HG02798 (cell line): ENCODE measurements around the gene ERN1.
"Not testable (repeated sequence)": the region's sequence is repeated elsewhere in the genome, so short reads cannot be mapped to it uniquely, and the experiment has no call there.

Experiments used
- ATAC-seq: cut with Tn5 transposase; IDR thresholded peaks from one replicate; pipeline ENCODE4 v1.9.1; 2021; ENCODE audit warnings: mild to moderate bottlenecking; ENCODE audit not compliant: unreplicated experiment, poor library complexity

The ERN1 gene

DNA sequence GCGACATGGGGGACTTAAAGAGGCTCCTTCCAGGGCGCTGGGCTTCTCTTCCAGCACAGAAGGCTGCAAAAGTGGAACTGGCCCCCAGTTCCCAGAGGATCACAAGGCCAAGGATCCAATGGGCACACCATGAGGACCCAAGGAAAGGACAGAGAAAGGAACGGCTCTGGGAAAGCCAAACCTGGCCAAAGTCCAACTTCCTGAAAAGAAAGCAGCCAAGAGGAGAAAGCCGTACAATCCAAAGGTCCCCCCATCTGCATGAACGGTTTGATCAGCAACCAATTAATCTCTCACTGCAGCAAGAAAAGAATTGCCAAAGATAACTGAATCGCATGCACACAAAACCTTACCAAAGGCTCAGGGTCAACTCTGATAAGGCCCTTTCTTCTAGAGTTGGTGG is 89.7 kb downstream of the ERN1 start:
- ATAC-seq: no peak

DNA sequence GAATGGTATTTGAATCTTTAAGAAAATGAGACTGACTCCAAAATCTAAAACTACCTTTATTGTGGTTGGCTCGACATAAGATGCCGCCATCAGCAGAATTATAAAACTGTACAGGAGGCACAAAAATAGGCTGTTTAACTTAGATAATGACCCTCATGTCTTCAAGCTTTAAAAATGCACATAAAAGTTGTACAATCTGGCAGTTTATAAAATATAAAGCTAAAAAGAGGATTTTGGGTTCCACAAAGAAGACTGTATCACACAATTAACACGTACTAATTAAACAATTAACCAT is 90.9 kb downstream of the ERN1 start:
- no peak for ATAC-seq

DNA sequence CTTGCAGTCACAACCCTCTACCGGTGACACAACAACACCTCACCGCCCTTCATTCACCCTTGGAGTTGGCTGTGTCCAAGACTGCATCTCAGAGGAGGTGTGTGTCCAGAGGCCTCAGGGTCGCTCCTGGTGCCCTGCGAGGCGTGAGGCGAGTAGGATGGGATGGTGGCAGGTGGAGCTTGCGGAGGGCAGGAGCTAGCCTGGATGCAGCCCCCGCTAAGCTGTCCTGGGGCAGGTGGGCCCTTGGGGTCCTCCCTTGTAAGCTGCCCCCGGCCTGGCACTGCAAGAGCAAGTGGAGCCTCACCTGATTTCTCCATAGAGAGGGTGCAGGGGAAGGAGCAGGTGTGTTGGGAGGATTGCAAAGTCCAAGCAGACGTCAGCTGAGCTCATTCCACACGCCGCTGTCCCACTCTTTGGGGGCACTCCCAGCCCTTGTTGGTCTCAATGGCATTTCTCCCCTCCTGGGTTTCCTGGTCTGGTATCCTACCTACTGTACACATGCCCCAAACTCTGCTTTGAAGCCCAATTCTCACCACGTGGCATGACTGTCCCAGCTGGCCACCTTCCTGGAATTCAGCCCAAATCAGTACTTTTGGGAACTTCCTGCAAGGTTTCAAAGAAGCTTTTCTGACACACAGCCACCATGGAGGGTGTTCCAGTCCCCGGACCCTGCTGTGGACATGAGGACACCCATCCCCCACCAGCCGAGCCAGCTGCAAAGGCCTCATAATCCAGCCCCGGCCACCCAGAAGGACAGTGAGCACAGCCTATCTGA is 91.4 kb downstream of the ERN1 start:
- no peak for ATAC-seq

DNA sequence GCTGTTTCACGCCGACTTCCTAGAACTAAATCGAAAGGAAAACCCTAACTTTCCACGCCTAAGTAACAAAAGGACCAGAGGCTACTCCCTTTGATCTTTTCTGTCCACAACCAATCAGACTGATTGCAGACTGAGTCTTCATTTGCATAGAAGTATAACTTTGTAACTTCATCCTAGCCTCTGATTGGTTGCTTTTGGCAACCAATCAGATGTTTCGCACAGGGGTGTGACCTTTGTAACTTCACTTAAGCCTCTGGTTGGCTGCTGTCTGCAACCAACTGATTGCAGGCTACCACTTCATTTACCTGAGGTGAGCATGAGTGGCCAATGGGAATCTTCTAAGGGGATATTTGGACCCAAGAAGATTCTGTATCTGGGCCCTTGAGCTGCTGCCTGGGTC is 92.1 kb downstream of the ERN1 start:
- ATAC-seq: no peak

DNA sequence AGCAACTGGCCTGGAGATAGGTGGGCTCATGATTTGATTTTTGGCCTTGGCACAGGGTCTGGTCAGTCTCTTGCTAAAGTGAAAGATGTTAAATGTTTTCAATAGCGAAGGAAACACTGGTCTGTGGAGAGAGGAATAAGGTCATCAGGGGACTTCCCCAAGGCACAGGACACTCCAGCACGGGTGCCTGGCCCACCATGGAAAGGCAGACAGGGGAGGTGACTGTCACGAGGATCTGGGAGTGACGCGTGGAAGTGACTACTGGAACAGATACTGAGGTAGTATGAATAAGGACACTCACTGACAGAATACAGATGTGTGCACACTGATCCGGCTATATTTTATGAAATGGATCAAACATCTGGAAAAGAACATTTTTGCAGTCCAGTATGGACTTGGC is 92.8 kb downstream of the ERN1 start:
- ATAC-seq: no peak

DNA sequence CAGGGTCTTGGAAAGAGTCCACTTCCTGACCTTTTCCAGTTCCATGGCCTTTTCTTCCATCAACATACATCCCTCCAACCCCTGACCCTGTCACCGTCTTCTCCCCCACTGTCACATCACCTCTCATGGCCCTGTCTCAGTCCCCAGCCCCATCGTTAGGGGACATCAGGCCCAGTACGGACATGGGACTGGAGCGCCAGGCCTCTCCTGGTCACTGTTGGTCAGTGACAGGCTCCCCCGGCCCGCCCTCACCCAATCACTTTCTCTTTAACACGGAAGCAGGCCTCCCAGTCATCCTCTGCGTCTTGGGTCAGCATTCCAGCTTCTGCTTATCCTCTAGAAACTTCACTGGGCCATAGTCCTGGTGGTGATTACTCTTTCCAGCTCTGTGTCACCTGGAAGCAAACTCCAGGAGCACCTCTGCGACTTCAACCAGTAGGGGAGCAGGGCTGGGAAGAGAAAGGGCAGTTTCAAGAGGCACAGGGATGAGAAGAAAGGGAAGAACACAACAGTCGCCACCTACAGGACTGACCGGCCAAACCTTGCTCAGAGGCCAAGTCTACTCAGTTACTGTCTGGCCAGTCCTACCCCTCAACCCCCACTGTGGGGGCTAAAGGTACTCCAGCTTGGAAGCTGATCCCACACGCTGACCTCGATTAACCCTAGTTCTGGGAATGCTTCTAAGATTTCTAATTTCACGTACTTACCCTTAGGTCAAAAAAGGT is 93.6 kb downstream of the ERN1 start:
- ATAC-seq: no peak

DNA sequence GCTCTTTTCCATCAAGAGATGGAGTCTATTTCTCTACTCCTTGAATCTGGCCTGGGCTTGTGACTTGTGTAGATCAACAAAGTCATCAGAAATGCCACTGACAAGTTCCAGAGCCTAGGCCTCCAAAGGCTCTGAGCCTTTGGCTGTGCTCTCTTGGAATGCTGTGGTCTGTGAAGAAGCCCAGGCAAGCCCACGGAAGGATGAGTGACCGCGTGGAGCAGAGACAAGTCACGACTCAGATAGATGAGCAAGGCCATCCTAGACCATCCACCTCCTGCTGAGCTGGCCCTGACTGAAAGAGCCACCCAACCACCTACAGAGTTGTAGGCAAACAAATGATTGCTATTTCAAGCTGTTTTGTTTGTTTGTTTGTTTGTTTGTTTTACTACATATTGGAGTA is 97.9 kb downstream of the ERN1 start:
- ATAC-seq: no peak

DNA sequence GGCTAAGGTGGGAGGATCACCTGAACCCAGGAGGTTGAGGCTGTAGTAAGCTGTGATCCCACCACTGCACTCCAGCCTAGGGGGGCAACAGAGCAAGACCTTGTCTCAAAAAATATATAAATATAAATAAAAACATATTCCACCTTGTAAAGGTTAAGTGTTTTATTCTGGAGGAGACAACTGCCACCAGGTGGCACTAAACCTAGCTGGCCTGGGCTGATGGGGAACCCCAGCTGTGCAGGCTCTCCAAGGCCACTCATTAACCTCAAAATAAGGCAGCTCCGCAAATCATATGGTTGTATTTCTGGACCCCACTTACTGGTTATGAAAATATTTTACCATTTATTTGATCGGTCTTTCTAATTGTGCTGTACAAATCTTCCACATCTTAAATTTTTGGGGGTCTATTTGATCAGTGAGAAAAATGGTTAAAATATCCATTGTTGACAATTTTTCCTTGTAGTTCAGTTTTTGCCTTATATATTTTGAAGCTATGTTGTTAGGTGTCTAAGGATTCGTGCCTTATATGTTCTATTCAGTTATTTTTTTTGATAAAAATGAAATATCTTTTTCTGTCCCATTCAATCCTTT is 101.0 kb downstream of the ERN1 start:
- peak; percentile 44 for ATAC-seq

DNA sequence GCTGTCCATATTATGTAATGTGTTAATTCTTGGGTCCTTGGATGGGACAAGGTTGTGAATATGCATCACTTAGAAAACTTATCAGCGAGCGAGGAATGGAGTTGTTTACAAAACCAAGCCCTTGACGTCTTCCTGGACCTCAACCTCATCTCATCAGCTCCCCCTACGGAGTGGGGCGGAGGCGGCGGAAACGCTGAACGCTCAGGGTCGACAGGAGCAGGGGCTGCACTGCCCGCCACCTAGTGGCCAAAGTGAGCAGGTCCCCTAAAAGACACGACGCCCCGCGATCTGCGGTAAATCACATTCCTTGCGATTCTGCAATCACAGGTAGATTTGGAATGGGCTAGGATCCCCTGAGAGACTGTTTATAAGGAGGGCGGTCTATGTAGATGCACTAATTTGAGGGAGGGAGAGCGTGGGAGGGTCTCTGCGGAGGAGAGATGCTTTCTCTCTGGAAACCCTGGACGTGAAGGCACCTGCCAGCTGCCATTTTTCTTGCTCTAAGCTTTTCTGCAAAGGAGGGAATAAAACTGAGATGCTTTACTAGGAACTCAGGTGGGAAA is 104.1 kb downstream of the ERN1 start:
- ATAC-seq: peak; percentile 59

DNA sequence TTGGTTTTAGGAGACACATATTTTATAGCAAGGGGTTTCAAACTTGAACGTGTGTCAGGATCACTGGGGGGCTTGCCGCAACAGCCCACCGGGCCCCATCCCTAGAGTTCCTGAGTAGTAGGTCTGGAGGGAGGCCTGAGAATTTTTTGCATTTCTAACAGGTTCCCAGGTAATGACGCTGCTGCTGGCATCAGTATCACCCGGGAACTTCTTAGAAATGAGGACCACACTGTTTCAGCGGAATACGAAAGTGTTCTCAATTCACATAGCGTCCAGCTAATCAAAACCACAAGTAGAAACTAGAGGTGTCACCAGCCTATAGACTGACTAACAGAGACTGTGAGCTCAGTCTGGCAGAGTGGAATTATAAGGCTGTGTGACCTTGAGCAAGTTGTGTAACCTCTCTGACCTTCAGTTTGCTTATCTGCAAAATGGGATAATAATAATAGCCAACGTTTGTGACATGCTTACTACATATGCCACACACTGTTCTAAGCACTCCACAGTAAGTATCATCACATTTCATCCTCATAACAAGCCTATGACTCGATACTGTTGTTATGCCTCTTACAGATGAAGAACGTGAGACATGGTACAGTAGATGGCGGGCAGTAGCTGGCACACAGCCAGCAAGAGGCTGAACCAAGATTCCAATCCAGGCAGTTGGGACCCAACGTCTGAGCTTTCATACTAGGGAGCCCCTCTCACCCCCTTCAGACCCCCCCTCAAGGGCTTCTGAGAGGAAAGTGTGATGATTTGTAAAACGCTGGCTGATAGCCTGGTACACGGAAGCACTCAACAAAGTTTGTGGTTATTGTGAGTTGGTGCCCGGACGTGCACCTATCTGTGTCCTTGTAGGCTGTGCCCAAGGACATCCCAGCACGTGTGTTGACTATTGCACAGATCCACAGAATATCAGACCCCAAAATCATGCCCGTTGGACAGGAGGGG is 104.9 kb downstream of the ERN1 start:
- ATAC-seq: no peak

DNA sequence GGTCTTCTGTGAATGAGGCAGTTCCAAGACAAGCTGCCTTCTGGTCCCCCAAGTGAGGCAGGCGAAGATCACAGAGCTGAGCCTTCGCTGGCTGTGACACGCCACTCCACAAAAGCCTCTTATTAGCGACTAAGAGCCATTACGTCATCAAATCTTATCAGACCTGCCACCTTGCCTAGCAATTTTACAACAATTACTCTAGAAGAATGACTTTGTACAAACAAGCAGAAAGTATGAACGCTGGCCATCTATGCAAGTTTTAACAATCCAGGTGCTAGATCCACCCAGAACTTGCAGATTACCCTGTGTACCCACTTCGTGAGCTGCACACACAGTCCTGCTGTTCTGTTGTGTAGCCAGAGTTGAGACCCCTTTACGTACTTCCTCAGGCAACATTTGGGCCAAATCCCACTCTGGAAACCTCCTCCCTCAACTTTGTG is 105.7 kb downstream of the ERN1 start:
- no peak for ATAC-seq

DNA sequence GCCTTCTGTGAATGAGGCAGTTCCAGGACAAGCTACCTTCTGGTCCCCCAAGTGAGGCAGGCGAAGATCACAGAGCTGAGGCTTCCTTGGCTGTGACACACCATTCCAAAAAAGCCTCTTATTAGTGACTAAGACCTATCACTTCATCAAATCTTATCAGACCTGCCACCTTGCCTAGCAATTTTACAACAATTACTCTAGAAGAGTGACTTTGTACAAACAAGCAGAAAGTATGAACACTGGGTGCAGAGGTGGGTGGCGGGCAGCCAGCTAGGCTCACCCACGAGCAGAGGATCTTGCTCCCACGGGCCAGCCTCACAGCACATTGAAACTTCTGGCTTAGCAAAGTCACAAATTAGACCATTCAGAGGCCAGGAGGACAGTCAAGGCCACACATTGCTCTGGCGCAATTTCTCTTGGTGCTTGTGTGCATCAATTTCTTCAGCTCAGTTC is 107.3 kb downstream of the ERN1 start:
- ATAC-seq: no peak

DNA sequence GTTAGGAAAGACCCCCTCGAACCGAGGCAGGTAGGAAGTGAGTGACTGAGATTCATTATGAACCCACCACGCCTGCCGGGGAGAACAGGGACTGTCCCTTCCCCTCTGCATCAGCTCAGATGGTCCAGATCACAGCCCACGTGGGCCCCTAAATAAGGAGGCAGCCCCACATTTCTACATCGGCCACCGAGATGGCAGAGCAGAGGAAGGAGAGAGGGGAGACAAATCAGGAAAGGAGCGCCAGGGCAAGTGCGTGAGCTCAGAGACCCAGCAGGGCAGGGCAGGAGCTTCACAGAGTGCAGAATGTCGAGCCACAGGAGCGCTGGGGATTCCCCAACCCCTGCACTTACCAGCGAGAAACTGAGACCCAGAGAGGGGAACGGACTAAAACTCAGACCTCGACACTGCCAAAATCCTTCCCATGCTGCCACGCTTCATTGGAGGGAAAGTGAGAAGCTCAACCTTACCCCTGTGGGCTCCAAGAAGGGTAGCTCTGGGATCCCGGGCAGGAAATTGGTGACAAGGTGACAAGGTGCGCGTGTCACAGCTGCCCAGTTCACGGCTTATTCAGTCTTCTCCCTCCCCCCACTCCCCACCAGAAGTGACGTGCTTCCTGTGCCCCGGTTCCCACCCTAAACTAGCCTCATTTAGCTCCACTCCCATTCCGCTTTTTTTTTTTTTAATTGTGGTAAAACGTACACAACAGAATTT is 109.7 kb downstream of the ERN1 start, which contains the start of gene ICAM2:
ICAM2 (minus strand) TSS at position 578 of the 711 bp plus-strand sequence. CDS start 13,942 bp downstream, outside the sequence.
- peak; percentile 67 for ATAC-seq

DNA sequence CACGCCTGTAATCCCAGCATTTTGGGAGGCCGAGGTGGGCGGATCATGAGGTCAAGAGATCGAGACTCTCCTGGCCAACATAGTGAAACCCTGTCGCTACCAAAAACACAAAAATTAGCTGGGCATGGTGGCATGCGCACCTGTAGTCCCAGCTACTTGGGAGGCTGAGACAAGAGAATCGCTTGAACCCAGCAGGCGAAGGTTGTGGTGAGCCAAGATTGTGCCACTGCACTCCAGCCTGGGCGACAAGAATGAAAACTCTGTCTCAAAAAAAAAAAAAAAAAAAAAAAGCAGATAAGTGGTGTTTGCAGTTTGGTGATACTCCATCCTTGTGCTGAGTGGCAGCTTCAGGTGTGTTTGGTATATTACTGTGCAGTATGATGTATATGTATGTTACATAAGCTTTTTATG is 110.4 kb downstream of the ERN1 start:
- not testable (repeated sequence) for ATAC-seq

DNA sequence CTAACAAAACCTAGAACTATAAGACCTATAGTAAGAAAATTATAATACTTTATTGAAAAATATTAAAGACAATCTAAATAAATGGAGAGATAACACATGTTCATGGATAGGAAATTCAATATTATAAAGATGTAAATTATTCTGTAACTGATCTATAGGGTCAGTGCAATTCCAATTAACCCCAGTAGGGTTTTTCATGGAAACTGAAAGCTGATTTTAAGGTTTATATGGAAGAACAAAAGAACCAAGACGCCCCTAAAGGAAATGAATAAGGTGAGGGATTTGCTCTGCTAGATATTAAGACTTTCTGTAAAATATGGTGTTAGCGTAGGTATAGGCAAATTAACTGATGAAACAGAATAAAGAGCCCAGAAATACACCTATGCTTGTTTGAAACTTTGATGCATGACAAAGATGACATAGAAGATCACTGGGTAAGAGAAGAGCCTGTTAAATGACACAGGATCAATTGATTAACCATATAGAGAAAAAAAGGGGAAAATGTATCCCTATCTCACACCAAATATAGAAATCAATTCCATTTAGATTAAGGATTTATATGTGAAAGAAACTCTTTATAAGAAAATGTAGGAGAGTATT is 112.5 kb downstream of the ERN1 start:
- ATAC-seq: no peak

DNA sequence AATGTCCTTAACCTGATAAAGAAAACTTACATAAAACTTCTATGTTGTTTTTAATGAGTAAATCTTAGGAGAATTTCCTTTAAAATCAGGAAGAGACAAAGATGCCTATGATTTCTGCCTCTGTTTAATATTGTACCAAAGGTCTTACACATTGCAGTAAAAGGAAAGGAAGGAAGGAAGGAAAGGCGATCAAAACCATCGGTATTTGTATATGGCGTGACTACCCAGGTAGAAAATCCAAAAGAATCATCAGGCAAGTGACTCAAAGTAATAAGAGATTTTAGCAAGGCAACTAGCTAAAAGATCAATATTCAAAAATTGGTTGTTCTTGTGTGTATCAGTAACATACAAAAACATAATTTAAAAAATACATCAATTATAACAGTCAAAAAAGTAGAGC is 113.0 kb downstream of the ERN1 start:
- no peak for ATAC-seq

DNA sequence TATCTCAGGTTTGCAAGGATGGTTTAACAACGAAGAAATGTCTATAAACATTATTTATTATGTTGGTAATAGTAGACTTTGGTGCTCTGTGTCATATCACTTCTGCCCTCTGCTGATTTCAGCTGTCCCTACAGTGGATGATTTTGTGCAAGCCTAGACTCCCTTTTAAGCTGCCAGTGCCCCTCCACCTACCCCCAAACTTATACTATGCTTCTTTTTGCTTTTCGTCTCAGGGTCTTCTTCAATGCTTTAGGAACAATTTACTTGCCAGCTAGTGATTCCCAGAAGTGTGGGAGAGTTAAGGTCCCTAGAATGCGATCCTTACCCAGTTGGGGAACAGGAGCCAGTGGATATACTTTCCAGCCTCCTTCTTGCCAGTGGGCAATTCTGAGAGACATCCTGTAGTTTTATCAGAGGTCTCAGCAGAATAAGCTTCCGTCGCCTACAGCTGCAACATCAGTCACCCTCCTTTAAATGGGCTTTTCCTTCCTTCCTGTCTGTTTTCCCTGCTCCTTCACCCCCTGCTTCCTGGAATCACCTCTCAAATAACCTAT is 113.6 kb downstream of the ERN1 start:
- ATAC-seq: no peak

DNA sequence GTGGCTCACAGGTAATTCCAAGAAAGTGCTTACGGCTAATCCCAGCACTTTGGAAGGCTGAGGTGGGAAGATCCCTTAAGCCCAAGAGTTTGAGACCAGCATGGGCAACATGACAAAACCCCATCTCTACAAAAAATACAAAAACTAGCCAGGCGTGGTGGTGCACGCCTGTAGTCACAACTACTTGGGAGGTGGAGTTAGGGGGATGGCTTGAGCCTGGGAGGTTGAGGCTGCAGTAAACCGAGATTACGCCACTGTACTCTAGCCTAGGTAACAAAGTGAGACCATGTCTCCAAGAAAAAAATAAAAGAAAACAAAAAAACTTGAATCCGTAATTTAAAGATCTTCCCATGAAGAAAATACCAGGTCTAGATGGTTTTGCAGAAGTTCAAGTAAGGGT is 114.5 kb downstream of the ERN1 start:
- ATAC-seq: no peak
